Fibroblast of skin of abdomen (primary cell): Measurements from ENCODE around the gene COL4A2.
"Not testable (repeated sequence)": the region's sequence is repeated elsewhere in the genome, so short reads cannot be mapped to it uniquely, and the experiment has no call there.

Source experiments
- DNase-seq: peaks from one replicate; pipeline ENCODE4 v3.0.0-alpha.2; 2013

Gene COL4A2

DNA sequence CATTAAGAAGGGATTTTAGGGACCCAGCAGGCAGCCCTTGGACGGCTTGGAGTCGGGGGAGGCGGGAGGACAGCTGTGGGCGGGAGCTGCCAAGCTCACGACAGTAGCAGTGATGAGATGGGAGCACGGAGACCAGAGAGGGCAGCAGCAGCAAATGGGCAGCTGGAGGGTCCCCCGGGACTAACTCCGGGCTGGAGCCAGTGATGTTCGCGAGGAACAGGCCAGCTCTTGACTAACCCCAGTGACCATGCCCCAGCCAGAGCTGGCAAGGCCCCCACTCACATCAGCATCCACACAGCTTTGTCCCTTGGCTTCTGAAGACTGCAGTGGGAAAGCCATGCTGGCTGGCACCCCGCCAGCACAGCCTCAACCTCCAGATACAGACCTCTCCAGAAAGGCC lies 172.6 kb downstream of the COL4A2 start:
- DNase-seq: no peak

GRCh38 chr13:110480161-110480560 lies 173.1 kb downstream of the COL4A2 start:
- DNase-seq: no peak

DNA sequence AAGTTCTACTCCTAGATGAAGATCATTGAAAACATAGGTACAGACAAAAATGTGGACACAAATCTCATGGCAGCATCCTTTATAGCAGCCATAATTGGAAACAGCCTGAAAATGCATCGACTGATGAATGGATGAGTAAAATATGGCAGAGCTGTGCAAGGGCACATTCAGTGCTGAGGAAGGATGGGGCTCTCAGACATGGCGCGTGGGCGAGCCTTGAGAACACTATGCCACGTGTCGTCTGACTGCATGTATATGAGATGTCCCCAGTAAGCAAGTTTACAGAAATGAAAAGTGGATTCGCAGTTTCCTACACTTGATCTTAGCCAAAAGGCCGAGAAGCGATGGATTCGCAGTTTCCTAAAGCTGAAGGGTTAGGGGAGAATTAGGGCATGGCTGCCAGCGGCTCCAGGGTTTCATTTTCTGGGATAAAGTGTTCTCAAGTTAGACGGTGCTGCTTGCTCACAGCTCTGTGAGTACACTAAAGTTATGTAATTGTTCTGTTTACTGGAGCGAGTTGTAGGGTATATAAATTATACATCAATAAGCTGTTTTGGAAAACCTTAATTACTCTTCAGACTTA lies 176.4 kb downstream of the COL4A2 start:
- DNase-seq: no peak

DNA sequence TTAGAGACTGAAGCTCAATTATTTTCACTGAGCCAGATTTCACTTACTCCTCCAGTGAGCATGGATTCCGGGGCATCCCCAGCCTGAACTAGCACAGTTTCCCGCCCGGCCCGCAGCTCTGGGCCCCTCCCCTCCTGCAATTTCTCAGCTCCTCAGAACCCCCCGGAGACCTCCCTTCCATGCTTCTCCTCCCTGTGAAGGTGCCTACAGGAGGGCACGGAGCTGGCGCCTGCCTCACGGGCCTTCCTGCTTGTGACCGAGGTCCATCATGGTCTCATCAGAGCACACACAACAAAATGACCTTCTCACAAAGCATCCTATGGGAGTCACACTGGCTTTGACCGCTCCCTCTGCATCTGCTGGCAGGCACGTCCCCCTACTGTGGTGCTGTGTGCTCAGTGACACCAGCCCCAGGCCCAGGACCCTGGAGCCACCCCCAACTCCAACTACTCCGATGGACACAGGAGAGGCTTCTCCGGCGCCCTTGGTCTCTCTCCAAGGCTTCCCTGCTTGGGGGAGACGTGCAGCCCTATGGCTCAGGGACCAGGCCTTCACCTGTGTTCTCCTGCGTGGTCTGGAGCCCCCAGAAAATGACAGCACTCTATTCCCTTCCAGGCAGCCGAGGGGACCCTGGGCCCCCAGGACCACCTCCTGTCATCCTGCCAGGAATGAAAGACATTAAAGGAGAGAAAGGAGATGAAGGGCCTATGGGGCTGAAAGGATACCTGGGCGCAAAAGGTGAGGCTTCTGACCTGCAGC lies 177.4 kb downstream of the COL4A2 start:
- no peak for DNase-seq

- peak; percentile 70 for DNase-seq
These were observed 178.5 kb downstream of the COL4A2 start for GRCh38 chr13:110485604-110486003.

DNA sequence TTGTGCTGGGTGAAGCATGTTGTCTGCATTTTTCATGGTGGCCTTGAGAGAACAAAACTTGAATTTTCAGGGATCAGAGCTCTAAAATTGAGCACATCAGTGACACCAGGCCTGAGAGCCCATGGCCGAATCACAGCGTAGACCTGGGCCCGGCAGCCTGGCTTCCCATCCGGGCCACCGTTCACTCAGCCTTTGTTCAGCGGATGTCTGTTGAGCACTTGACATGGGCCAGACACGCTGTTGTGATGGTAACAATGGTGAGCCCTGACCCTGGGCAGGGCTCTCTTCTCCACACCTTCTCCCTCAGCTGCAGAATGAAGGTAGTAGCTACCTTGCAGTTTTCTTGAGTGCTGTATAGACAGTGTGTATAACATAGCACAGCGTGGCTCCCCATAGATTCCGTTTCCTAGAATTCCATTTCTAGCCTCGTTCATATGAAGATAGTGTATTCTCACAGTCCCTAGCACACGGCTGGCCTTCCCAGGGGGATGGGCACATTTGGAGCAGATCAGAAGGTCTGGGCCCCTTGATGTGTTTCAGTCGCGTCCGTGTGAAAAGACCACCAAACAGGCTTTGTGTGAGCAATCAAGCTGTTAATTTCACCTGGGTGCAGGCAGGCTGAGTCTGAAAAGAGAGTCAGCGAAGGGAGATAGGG lies 179.1 kb downstream of the COL4A2 start:
- no peak for DNase-seq

DNA sequence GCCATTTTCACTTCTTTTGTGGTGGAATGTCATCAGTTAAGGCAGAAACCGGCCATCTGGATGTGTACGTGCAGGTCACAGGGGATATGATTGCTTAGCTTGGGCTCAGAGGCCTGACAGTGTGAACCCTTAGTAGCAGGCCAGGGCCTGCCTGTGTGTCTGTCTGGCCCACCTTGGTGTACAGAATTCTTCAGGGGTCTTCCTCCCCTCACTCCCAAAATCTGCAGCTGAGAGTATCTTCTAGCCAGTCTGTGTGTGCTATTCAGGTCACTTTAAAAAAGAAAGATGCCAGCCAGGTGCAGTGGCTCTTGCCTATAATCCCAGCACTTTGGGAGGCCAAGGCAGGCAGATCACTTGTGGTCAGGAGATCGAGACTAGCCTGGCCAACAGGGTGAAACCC lies 179.8 kb downstream of the COL4A2 start:
- DNase-seq: not testable (repeated sequence)

- no peak for DNase-seq
These were observed 183.1 kb downstream of the COL4A2 start for GRCh38 chr13:110490009-110490770.

GRCh38 chr13:110491869-110492678 lies 185.0 kb downstream of the COL4A2 start:
- no peak for DNase-seq

GRCh38 chr13:110492679-110493593 lies 185.9 kb downstream of the COL4A2 start:
- no peak for DNase-seq

DNA sequence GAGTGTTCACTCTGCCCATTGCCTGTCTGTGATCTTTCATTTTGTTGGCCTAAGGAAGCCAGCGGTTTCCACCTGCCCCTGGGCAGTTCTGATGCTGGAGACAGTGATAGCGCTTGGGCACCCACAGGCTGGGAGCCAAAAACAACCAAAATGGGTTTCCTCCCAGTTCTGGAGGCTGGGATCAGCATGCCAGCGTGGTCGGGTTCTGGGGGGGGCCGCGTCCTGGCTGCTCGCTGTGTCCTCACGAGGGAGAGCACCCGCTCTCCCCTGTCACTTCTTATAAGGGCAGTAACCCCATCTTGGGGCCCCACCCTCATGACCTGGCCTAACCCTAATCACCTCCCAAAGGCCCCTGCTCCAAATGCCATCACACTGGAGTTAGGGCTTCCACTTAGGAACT lies 186.5 kb downstream of the COL4A2 start:
- no peak for DNase-seq

GRCh38 chr13:110495376-110495775 lies 188.3 kb downstream of the COL4A2 start:
- DNase-seq: no peak

DNA sequence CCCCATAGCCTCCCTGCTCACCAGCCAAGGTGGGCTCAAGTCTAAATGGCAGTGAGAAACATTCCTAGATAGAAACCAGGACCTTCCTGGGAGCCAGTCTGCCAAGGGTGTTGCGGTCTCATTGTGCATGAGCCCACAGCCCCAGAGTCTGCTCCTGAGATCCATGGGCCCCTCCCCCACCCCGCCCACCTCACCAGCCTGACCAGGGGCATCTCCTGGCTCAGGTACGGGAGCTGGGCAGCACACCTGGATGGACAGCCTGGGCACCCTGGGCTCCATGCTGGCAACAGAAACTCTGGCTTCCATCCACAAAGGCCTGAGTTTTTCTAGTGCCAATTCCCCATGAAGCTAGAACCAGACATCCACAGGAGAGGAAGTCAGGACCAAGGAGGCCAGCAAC lies 188.8 kb downstream of the COL4A2 start:
- no peak for DNase-seq

DNA sequence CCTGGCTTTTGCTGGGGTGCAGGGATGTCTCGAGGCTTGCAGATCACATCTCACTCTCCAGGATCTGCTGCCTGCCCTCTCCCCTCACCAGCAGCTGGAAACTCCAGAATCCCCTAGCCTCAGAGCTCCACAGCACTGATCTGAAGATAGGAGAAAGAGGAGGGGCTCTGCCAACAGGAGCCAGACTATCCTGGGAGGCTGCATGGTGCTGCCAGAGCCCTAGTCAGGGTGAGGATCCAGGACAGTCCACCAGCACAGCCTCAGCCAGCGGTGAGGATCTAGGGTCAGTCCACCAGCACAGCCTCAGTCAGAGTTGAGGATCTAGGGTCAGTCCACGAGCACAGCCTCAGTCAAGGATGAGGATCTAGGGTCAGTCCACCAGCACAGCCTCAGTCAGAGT lies 189.2 kb downstream of the COL4A2 start:
- no peak for DNase-seq

DNA sequence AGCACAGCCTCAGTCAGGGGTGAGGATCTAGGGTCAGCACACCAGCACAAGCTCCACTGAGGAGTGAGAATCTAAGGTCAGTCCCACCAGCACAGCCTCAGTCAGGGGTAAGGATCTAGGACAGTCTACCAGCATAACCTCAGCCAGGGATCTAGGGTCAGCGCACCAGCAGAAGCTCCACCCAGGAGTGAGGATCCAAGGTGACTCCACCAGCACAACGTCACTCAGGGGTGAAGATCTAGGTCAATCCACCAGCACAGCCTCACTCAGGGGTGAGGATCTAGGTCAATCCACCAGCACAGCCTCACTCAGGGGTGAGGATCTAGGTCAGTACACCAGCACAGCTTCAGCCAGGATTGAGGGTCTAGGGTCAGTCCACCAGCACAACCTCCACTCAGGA lies 189.9 kb downstream of the COL4A2 start:
- no peak for DNase-seq

GRCh38 chr13:110497896-110498295 lies 190.8 kb downstream of the COL4A2 start:
- not testable (repeated sequence) for DNase-seq

DNA sequence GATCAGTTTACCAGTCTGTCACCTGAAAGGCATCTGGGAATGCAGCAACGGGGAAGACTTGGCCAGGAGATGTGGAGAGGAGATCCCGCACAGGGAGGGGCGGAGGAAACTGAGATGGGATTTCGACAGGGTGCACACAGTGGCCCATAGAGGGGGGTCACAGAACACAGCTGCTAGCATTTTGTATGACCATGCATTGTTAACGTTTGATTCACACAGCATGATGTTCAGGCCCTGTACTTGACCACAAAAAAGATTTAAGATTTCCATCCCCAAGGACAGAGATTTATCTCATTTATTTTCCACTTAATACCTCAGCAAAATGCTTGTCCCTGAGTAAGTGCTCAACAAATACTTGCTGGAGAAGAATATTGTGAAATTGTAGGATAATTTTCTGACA lies 191.2 kb downstream of the COL4A2 start:
- DNase-seq: no peak

GRCh38 chr13:110498765-110499164 lies 191.7 kb downstream of the COL4A2 start:
- DNase-seq: no peak

GRCh38 chr13:110499621-110500281 lies 192.7 kb downstream of the COL4A2 start:
- peak; percentile 70 for DNase-seq

GRCh38 chr13:110500341-110500740 lies 193.3 kb downstream of the COL4A2 start:
- DNase-seq: no peak

GRCh38 chr13:110501188-110501587 lies 194.1 kb downstream of the COL4A2 start:
- DNase-seq: no peak
